Skeletal muscle tissue (tissue), 4 donors: ENCODE data around the gene ITGBL1. TPM values are rescaled to one million over a fixed set of nuclear protein-coding genes. Genes with fewer than 3 reads are reported as not detected.

Experiments
- H3K27ac ChIP-seq: one replicate; pipeline ENCODE4 v1.7.0; 2013; ENCODE audit warnings: mild to moderate bottlenecking, low read depth, low read length, inconsistent platforms
- H3K27me3 ChIP-seq, 3 donors: one replicate each; pipeline ENCODE4 v1.7.0; 2013; ENCODE audit warnings: low read length in 3 of 3; ENCODE audit not compliant: control insufficient read depth in 3 of 3, insufficient read depth in 3 of 3
- H3K36me3 ChIP-seq, 3 donors: one replicate each; pipeline ENCODE4 v1.7.0; 2013; ENCODE audit warnings: low read length in 3 of 3; ENCODE audit not compliant: control insufficient read depth in 3 of 3, insufficient read depth in 3 of 3
- H3K4me1 ChIP-seq, 3 donors: one replicate each; pipeline ENCODE4 v1.7.0; 2013; ENCODE audit warnings: low read length in 3 of 3, mild to moderate bottlenecking in 3 of 3; ENCODE audit not compliant: control insufficient read depth in 3 of 3, insufficient read depth in 3 of 3
- H3K4me3 ChIP-seq, 3 donors: one replicate each; pipeline ENCODE4 v1.7.0; 2013; ENCODE audit warnings: low read length in 3 of 3
- H3K9ac ChIP-seq, 3 donors: one replicate each; pipeline ENCODE4 v1.7.0; 2013; ENCODE audit warnings: low read length in 3 of 3, mild to moderate bottlenecking in 3 of 3, moderate library complexity in 2 of 3, low read depth in 1 of 3
- H3K9me3 ChIP-seq, 3 donors: one replicate each; pipeline ENCODE4 v1.7.0; 2013; ENCODE audit warnings: low read length in 3 of 3; ENCODE audit not compliant: control insufficient read depth in 3 of 3
- total RNA-seq: library from RNA; depleted of rRNA; stranded (reverse); fragments of >200 nt; gene quantifications from one replicate; pipeline ENCODE4 v1.2.3, GENCODE V29; 2014
- donor health status: Osteomylitis.

ITGBL1 gene
- total RNA-seq, 1 donor from 2014 or later, result 4.7 TPM

DNA sequence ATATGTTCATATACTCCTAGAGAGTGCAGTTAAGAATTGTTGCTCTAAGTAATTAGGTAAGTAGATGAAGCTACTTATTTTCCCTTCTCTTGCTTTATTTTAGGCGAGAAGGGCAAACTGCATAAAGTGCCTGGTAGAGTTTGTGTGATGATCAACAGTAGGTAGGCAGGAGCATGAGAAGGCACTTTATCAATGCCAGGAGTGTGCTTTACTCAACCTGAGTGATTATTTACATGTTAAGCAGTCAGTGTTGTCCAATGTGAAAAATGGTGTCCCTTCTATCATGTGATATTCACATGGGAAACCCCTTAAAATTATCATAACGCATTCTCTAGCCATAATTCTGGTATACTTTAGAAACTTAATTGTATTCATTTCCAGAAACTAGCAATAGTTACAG lies 294.0 kb downstream of the ITGBL1 start:
- H3K9me3 ChIP-seq, result no peaks in the 10 kb centered on the region
- no peak overlapping the region for H3K9ac ChIP-seq
- no peak overlapping the region for H3K27ac ChIP-seq
- H3K27me3 ChIP-seq, result no peaks in the 10 kb centered on the region
- no peaks in the 10 kb centered on the region for H3K4me1 ChIP-seq
- no peak overlapping the region for H3K4me3 ChIP-seq
- no peaks in the 10 kb centered on the region for H3K36me3 ChIP-seq

DNA sequence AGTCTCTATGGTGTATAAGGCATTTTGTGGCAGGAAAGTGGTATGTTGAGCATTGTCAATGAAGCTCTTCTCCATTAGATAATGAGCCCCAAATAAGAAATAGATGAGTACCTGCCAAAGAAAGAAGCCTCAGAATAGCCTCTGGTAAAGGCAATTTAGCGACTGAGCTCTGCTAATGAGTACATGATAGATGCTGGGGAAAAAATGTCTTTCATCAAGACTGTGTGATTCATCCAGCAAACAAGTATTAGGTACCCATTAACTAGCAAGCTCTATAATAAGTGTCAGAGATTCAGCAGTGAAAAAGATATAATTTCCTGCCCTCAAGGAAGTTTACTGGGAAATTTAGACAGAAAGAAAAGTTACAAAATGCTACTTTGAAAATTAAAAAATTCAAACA lies 294.6 kb downstream of the ITGBL1 start:
- Histone ChIP-seq H3K9ac (no peak overlapping the region), H3K27me3 (no peaks in the 10 kb centered on the region), H3K36me3 (no peaks in the 10 kb centered on the region), H3K27ac (no peak overlapping the region), H3K4me1 (no peaks in the 10 kb centered on the region), H3K4me3 (no peak overlapping the region), H3K9me3 (no peaks in the 10 kb centered on the region)

DNA sequence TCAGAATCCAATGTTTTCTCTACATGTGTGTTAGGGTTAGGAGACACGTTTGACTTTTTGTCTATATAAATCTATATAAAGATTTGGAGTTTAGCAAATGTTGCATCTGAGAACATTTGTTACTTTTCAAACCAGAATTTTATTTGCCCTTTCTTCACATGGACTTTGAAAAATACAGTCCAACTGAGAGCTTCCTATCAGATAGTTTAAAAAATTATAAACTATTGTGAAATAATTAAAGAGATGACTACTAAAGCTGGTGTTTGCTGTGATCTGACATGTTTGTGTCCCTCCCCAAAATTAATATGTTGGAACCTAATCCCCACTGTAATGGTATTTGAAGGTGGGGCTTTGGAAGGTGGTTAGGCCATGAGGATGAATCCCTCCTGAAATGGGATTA lies 297.1 kb downstream of the ITGBL1 start:
- Histone ChIP-seq H3K9ac (no peak overlapping the region), H3K4me1 (no peaks in the 10 kb centered on the region), H3K4me3 (no peak overlapping the region), H3K27me3 (no peaks in the 10 kb centered on the region), H3K27ac (no peak overlapping the region), H3K9me3 (no peaks in the 10 kb centered on the region), H3K36me3 (no peaks in the 10 kb centered on the region)

DNA sequence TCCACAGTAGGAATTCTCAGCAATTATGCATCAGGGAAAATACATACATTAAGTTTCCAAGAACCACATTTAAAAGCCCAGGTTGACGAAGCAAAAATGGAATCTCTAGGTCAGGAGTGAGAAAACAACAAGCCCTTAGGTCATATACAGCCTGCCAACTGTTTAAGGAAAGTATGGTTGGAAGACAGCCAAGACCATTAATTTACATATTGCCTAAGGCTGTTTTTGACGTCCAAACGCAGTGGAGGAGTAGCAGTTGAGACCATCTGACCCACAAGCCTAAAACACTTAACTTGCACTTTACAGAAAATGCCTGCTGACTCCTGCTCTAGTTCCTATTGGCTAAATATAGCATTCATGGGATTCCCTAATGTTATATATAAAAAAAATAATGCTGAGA lies 299.0 kb downstream of the ITGBL1 start:
- H3K27me3 ChIP-seq, result no peaks in the 10 kb centered on the region
- H3K9me3 ChIP-seq, result no peaks in the 10 kb centered on the region

DNA sequence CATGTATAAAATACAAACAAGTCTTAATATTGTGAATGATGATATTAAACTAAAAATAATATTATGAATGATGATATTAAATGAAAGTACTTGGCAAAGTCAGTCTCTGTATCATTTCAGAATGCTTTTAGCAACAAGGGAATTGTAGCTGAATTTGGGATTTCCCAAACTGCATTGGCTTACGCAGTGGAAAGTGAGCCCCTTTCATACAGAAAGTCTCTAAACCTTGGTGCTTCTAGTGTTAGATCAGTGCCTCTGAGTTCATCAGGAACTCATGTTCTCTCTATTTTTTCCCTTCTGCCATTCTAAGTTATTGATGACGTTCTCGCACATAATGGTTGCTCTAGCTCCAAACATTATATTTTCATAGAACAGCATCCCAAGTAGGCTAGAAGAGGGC lies 300.0 kb downstream of the ITGBL1 start:
- Histone ChIP-seq H3K9me3 (no peaks in the 10 kb centered on the region), H3K27me3 (no peaks in the 10 kb centered on the region), H3K4me1 (no peaks in the 10 kb centered on the region), H3K9ac (no peak overlapping the region), H3K27ac (no peak overlapping the region), H3K36me3 (no peaks in the 10 kb centered on the region), H3K4me3 (no peak overlapping the region)

More for the DNA sequence above, 299.0 kb downstream of the ITGBL1 start:
- no peak overlapping the region for H3K27ac ChIP-seq
- no peaks in the 10 kb centered on the region for H3K4me1 ChIP-seq
- H3K9ac ChIP-seq, result no peak overlapping the region
- H3K36me3 ChIP-seq, result no peaks in the 10 kb centered on the region
- H3K4me3 ChIP-seq, result no peak overlapping the region

DNA sequence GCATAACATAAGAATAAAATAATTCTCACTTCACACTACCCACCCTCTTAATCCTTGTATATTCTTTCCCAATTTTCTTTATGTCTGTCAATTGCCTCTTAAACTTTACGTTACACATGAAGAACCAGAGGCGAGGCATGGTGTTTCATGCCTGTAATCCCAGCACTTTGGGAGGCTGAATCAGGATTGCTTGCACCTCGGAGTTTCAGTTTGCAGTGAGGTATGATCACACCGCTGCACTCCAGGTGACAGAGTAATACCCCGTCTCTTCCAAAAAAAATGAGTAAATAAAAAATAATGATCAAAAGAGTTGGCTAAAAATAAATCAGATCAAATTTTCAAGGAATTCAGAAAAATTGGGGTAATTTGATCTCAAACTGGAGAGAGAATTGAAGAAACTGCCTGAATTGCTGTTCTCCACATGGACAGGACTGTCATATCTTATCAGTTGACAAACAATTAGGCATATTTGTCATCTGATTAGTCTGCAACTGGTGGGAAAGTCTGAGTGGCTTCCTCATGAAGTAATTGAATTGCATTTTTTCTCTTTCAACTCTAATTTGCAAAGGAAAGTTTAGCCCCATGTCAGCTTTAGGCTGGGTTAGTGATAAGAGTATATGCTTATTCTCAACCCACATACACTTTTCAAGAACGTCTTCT lies 302.9 kb downstream of the ITGBL1 start:
- no peaks in the 10 kb centered on the region for H3K36me3 ChIP-seq
- no peak overlapping the region for H3K9ac ChIP-seq
- H3K4me3 ChIP-seq, result no peak overlapping the region
- no peaks in the 10 kb centered on the region for H3K27me3 ChIP-seq
- H3K27ac ChIP-seq, result no peak overlapping the region
- H3K4me1 ChIP-seq, result no peaks in the 10 kb centered on the region
- no peaks in the 10 kb centered on the region for H3K9me3 ChIP-seq

DNA sequence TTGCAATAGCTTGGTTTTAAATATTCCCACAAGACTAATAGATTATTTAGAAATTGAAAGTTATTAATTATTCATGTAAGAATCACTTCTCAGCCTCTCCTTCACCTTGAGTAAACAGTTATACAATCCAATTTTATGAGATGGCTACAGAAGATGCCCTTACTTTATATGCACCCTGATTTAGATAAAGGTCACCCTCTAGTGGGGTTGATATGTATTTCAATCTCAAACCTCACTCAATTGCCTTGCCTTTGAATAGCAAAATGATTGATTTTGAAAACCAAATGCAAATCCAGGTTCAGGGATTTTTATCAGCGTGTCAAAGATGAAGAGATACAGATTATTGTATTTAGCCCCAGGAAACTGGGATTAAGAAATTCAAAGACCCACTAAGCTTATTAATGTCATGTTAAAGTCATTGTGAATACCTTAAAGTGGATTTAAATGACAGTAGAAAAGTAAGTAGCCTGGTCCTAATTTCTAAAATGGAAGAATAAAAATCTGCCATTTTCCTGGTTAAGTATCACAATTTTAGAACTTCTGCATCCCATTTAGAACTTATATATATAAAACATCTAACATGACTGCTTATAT lies 305.1 kb downstream of the ITGBL1 start:
- no peak overlapping the region for H3K9ac ChIP-seq
- no peaks in the 10 kb centered on the region for H3K9me3 ChIP-seq
- H3K4me1 ChIP-seq, result no peaks in the 10 kb centered on the region
- no peak overlapping the region for H3K27ac ChIP-seq
- H3K27me3 ChIP-seq, result no peaks in the 10 kb centered on the region
- H3K4me3 ChIP-seq, result no peak overlapping the region
- H3K36me3 ChIP-seq, result no peaks in the 10 kb centered on the region

DNA sequence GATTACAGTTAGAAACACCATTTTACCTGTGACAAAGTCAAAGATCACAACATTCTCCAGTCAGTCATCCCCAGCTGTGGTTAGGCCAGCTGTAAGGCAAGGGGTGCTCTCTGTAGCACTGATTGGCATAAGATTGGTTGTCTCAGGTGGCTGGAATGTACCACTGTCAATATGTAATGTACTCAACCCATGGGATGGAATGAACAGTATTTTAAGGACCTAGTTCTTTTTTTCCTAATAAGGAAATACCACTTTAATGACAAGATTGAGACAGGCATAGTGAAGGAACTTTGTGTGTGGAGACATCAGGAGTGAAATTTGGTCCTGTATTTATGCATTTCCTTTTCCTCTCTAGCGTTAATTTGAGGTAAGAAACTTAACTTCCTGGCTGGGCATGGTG lies 310.7 kb downstream of the ITGBL1 start:
- Histone ChIP-seq H3K4me1 (no peaks in the 10 kb centered on the region), H3K27me3 (no peaks in the 10 kb centered on the region), H3K9me3 (no peaks in the 10 kb centered on the region), H3K4me3 (no peak overlapping the region), H3K9ac (no peak overlapping the region), H3K36me3 (no peaks in the 10 kb centered on the region), H3K27ac (no peak overlapping the region)

Other genes with a start within 250 kb of the ITGBL1 start
- gene NALCN, start 36.2 kb upstream of the ITGBL1 start, total RNA-seq, result 1.0 TPM